CD4-positive, alpha-beta memory T cell (primary cell): ENCODE measurements around the gene CPLX1. TPM values are rescaled to one million over a fixed set of nuclear protein-coding genes. Genes with fewer than 3 reads are reported as not detected.
A peak's percentile ranks its signal among the peaks of the same experiment; 100 is the strongest.
"Not testable (repeated sequence)": the region's sequence is repeated elsewhere in the genome, so short reads cannot be mapped to it uniquely, and the experiment has no call there.

Experiments
- CTCF ChIA-PET: fragments of 350-600 bp; sonication (Branson Sonifier 250); formaldehyde crosslinking; loops from one replicate; lab custom pipeline; 2021; ENCODE audit warnings: inconsistent platforms; ENCODE audit not compliant: partially characterized antibody; lab: Charles Lee
- POLR2A ChIA-PET: fragments of 350-600 bp; sonication (Branson Sonifier 250); formaldehyde crosslinking; loops from one replicate; lab custom pipeline; 2021; ENCODE audit not compliant: partially characterized antibody; lab: Charles Lee
- DNase-seq, 5 donors: peaks; one replicate each; pipeline versions ENCODE4 v3.0.0 to v3.0.0-alpha.2; 2020 to 2022; ENCODE audit warnings: mixed read lengths in 1 of 5
- H3K27ac ChIP-seq: one replicate; pipeline ENCODE4 v1.7.0; 2013; ENCODE audit warnings: low read depth, low read length
- H3K27me3 ChIP-seq: 2 replicates; pipeline ENCODE4 v1.7.0; 2013; ENCODE audit warnings: mild to moderate bottlenecking, low read length, moderate library complexity; ENCODE audit not compliant: insufficient read depth
- H3K36me3 ChIP-seq: 2 replicates; pipeline ENCODE4 v1.7.0; 2013; ENCODE audit warnings: mild to moderate bottlenecking, low read length, moderate library complexity; ENCODE audit not compliant: insufficient read depth
- H3K4me1 ChIP-seq: 2 replicates; pipeline ENCODE4 v1.7.0; 2013; ENCODE audit warnings: mild to moderate bottlenecking, low read length, moderate library complexity; ENCODE audit not compliant: insufficient read depth
- H3K4me3 ChIP-seq, 2 donors: one replicate each; pipeline ENCODE4 v1.7.0; 2013; ENCODE audit warnings: low read length in 2 of 2, mild to moderate bottlenecking in 1 of 2
- H3K9me3 ChIP-seq, 2 donors: one replicate each; pipeline ENCODE4 v1.7.0; 2013; ENCODE audit warnings: low read length in 2 of 2, control low read depth in 1 of 2; ENCODE audit not compliant: control insufficient read depth in 1 of 2
- H3K27ac Mint-ChIP-seq, 7 donors: one replicate each; pipeline ENCODE4 v1.8.0; 2020 to 2021; ENCODE audit warnings: mixed read lengths in 7 of 7, mild to moderate bottlenecking in 6 of 7, inconsistent platforms in 3 of 7, moderate library complexity in 3 of 7
- H3K27me3 Mint-ChIP-seq, 2 donors: one replicate each; pipeline ENCODE4 v1.8.0; 2020 to 2021; ENCODE audit warnings: mixed read lengths in 2 of 2
- H3K36me3 Mint-ChIP-seq, 2 donors: one replicate each; pipeline ENCODE4 v1.8.0; 2020 to 2021; ENCODE audit warnings: mixed read lengths in 2 of 2, inconsistent platforms in 1 of 2, mild to moderate bottlenecking in 1 of 2
- H3K4me1 Mint-ChIP-seq, 4 donors: one replicate each; pipeline ENCODE4 v1.8.0; 2020 to 2021; ENCODE audit warnings: mixed read lengths in 4 of 4, mild to moderate bottlenecking in 1 of 4
- H3K4me3 Mint-ChIP-seq, 8 donors: one replicate each; pipeline ENCODE4 v1.8.0; 2020 to 2021; ENCODE audit warnings: mixed read lengths in 8 of 8, mild to moderate bottlenecking in 7 of 8, moderate library complexity in 6 of 8, inconsistent platforms in 3 of 8
- H3K9me3 Mint-ChIP-seq, 8 donors: one replicate each; pipeline ENCODE4 v1.8.0; 2020 to 2021; ENCODE audit warnings: mixed read lengths in 8 of 8, mild to moderate bottlenecking in 5 of 8, inconsistent platforms in 3 of 8, moderate library complexity in 1 of 8
- intact Hi-C: fragments of 100-400 bp; cut with micrococcal nuclease; formaldehyde crosslinking; loops from one replicate; pipeline ENCODE4 v1.15.1; 2023
- polyA plus RNA-seq, 2 donors: library from polyadenylated mRNA; unstranded; fragments of 300-500 nt; fragmentation: Illumina TruSeq; gene quantifications; one replicate each; pipeline ENCODE4 v1.2.3, GENCODE V29; 2021
- total RNA-seq, 2 experiments: library from RNA; stranded (reverse); gene quantifications; one replicate each; pipeline ENCODE4 v1.2.3, GENCODE V29; 2021

Gene CPLX1
- total and polyA plus RNA-seq, 4 experiments from 2014 or later: 0.26 to 1.5 (median 0.64) TPM; not detected in 1

DNA sequence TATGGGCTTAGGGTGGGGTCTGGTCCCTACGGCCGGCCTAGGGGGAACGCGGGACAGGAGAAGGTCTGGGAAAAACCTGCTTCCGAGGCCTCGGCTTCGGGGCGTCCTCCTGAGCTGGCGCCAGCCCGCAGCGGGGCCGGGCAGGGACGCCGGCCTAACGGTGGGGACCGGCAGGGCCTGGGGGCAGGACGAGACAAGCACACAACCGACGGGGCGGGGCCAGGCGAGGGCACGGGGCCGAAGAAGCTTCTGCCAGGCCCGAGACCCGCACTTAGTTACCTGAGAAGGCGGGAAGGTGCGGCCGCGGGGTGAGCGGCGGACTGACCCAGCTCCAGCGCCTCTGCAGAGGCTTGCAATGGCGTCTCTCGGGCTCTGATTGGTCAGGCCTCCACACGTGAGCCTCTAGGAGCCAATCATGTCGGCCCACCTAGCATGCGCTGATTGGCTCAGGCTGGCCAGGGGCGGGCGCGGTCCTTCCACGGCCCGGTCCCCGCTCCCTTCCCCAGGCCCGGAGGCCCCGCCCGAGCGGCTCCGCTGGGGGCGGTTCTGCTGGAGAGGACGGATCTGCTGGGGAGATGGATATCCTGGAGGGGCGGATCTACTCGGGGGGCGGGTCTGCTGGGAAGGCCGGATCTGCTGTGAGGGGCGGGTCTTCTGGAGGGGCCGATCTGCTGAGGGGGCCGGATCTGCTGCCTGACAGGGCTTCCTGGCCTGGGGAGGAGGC lies 44.3 kb downstream of the CPLX1 start:
- DNase-seq: peak; percentile 99
- H3K9me3 ChIP-seq: no peaks in the 10 kb centered on the region
- H3K4me1 Mint-ChIP-seq: peaks cover 20 to 64% (median 44%) of the 10 kb centered on the region in 4 donors
- H3K4me3 Mint-ChIP-seq: peak overlapping the region; percentile 88 to 93 (median 93)
- peaks cover 66% of the 10 kb centered on the region for H3K4me1 ChIP-seq
- peaks cover 12% of the 10 kb centered on the region for H3K36me3 ChIP-seq
- peak overlapping the region; percentile 91 to 98 (median 95) for H3K27ac Mint-ChIP-seq
- CTCF ChIA-PET: interaction anchor here (1.3 kb wide), 1 partner anchor 39 kb away, joined by 4 read pairs; no protein-coding TSS in a partner anchor
- peaks cover 5% of the 10 kb centered on the region for H3K27me3 ChIP-seq
- H3K36me3 Mint-ChIP-seq: peaks cover 20 to 35% of the 10 kb centered on the region in 2 donors
- peaks cover 0 to 8% (median 0%) of the 10 kb centered on the region in 8 donors for H3K9me3 Mint-ChIP-seq
- POLR2A ChIA-PET: interaction anchor here (0.6 to 2.9 kb wide), 19 partner anchors 9 to 823 kb away, joined by 3 to 27 read pairs (median 4); partner anchors contain the start of genes ATP5ME, GAK, IDUA and MYL5
- H3K4me3 ChIP-seq: peak overlapping the region; percentile 76
- intact Hi-C loops: loop anchor here (1.0 to 5.0 kb wide), 7 partner anchors 41 to 901 kb away; partner anchors contain the start of genes DGKQ, FAM53A, GAK and PCGF3
- peaks cover 2 to 10% of the 10 kb centered on the region in 2 donors for H3K27me3 Mint-ChIP-seq
- peak overlapping the region; percentile 94 for H3K27ac ChIP-seq

DNA sequence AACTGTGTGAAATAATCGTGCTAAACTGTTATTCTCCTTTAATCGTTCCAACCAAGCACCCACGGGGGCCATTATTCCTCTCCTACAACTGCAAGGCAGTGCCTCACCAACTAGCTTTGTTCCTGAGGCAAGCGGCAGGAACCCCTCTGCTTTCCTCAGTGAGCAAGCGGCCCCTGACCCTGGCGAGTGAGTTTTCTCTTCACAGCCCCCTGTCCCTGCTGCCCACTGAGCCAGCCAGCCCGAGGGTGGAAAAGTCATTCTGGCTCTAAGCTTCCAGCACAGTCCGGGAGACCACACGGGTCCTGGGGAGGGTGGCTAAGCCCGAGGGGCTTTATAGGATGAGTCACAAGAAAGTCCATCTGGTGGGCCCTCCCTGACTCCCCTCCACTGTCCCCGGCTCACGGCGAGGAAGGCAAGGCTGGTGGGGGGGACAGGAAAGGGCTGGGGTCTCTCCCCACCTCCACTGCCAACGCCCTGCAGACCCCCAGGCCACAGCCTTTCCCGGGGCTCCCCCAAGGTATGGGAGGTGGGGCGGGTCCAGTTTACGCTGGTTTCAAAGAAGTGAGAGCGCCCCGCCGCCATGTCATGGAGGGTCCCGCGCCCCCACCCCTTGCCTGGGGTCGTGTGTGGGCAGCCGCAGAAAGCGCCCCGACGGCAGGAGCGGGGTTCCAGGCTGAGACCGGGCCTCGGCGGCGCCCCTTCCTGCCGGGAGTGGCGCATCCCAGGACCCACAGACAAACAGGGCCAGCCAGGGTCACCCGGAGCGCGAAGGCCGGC lies 45.0 kb downstream of the CPLX1 start:
- POLR2A ChIA-PET: interaction anchor here (0.8 to 2.9 kb wide), 16 partner anchors 9 to 824 kb away, joined by 3 to 27 read pairs (median 5); partner anchors contain the start of genes ATP5ME, GAK, IDUA and MYL5
- Mint-ChIP-seq H3K27ac (peak overlapping the region; percentile 85 to 98 (median 94)), H3K9me3 (peaks cover 0 to 8% (median 0%) of the 10 kb centered on the region in 8 donors), H3K4me3 (peak overlapping the region; percentile 88 to 93 (median 93)), H3K27me3 (peaks cover 2 to 10% of the 10 kb centered on the region in 2 donors), H3K4me1 (peaks cover 24 to 70% (median 49%) of the 10 kb centered on the region in 4 donors), H3K36me3 (peaks cover 22 to 39% of the 10 kb centered on the region in 2 donors)
- Histone ChIP-seq H3K4me1 (peaks cover 66% of the 10 kb centered on the region), H3K27me3 (peaks cover 5% of the 10 kb centered on the region), H3K27ac (peak overlapping the region; percentile 94), H3K4me3 (peak overlapping the region; percentile 76), H3K9me3 (no peaks in the 10 kb centered on the region), H3K36me3 (peaks cover 12% of the 10 kb centered on the region)
- CTCF ChIA-PET: no interaction called here
- intact Hi-C loops: loop anchor here (1.0 to 5.0 kb wide), 6 partner anchors 41 to 901 kb away; partner anchors contain the start of genes DGKQ, FAM53A, GAK and TMEM175
- DNase-seq: no peak

DNA sequence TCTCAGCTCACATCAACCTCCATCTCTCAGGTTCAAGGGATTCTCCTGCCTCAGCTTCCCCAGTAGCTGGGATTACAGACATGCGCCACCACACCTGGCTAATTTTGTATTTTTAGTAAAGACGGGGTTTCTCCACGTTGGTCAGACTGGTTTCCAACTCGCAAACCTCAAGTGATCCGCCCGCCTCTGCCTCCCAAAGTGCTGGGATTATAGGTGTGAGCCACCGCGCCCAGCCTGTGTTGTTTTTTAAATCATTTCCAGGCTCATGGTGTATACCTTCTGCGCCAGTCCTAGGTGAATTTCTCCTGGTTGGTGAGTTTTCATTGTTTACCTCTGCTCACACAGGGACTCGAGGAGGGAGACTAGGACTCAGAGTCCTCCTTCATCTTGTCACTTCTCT lies 45.7 kb downstream of the CPLX1 start:
- intact Hi-C loops: loop anchor here (5.0 kb wide), 3 partner anchors 42 to 902 kb away; partner anchors contain the start of gene FAM53A
- Mint-ChIP-seq H3K27ac (peak overlapping the region; percentile 73 to 95 (median 86)), H3K4me3 (peak overlapping the region; percentile 83 to 93 (median 92)), H3K4me1 (peaks cover 26 to 71% (median 53%) of the 10 kb centered on the region in 4 donors), H3K36me3 (peaks cover 25 to 44% of the 10 kb centered on the region in 2 donors)
- Histone ChIP-seq H3K27ac (peak overlapping the region; percentile 94), H3K4me1 (peaks cover 66% of the 10 kb centered on the region), H3K4me3 (peak overlapping the region; percentile 76), H3K36me3 (peaks cover 12% of the 10 kb centered on the region)
- H3K27me3 ChIP-seq, H3K9me3 Mint-ChIP-seq, CTCF ChIA-PET, H3K27me3 Mint-ChIP-seq, H3K9me3 ChIP-seq, DNase-seq: not testable (repeated sequence)
- POLR2A ChIA-PET: interaction anchor here (1.3 to 2.9 kb wide), 4 partner anchors 14 to 99 kb away, joined by 3 to 22 read pairs (median 8); no protein-coding TSS in a partner anchor

DNA sequence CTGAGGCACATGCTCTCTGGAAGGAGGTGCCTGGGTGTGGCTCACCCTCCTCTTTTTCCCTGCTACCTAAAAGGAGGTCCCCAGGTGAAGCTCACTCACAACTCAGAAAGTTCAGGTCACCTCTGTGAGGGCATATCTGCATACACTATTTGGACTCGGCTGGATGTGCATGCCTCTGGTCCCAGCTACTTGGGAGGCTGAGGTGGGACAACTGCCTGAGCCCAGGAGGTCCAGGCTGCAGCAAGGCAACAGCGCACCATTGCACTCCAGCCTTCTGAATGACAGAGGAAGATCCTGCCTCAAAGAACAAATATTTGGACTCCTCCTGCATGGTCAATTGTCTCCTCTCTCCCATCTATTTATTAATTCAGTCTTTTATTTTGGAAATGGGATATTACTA lies 46.4 kb downstream of the CPLX1 start:
- Histone ChIP-seq H3K27me3 (no peaks in the 10 kb centered on the region), H3K4me3 (no peak overlapping the region), H3K4me1 (peaks cover 69% of the 10 kb centered on the region), H3K9me3 (no peaks in the 10 kb centered on the region), H3K27ac (no peak overlapping the region), H3K36me3 (peaks cover 12% of the 10 kb centered on the region)
- intact Hi-C loops: no loop called here
- ChIA-PET POLR2A (interaction anchor here (1.1 to 1.5 kb wide), 3 partner anchors 13 to 100 kb away, joined by 3 to 6 read pairs (median 3); no protein-coding TSS in a partner anchor), CTCF (interaction anchor here (0.6 to 1.1 kb wide), 2 partner anchors 15 to 153 kb away, joined by 3 read pairs; partner anchors contain the start of genes GAK and TMEM175)
- Mint-ChIP-seq H3K4me3 (peak overlapping the region; percentile 83 to 93 (median 92)), H3K9me3 (peaks cover 0 to 8% (median 0%) of the 10 kb centered on the region in 8 donors), H3K27me3 (peaks cover 0 to 2% of the 10 kb centered on the region in 2 donors), H3K4me1 (peaks cover 29 to 71% (median 54%) of the 10 kb centered on the region in 4 donors), H3K27ac (peak overlapping the region in 4 of 7 donors; percentile 31 to 95 (median 78)), H3K36me3 (peaks cover 29 to 49% of the 10 kb centered on the region in 2 donors)
- no peak for DNase-seq

DNA sequence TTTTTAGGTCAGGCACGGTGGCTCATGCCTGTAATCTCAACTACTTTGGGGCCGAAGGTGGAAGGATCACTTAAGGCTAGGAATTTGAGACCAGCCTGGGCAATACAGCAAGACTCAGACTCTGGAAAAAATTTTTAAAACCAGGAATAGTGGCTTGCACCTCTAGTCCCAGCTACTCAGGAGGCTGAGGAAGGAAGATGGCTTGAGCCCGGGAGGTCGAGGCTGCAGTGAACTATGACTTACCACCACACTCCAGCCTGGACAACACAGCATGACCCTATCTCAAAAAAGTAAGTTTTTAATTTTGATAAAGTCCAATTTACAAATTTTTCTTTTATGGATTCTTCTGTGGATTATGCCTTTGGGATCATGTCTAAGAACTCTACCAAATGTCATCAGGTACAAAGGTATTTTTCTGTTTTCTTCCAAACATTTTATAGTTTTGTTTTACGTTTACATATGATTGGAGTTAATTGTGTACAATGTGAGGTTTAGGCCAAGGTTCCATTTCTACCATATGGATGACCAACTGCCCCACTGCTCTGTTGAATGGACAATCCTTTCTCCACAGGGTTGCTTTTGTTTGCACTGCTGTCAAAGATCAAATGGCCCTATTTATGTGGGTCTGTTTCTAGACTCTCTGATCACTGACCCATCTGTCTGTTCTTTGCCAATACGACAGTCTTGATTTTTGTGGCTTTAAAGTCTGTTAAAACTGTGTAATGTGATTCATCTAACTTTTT lies 48.2 kb downstream of the CPLX1 start:
- H3K36me3 Mint-ChIP-seq: peaks cover 36 to 55% of the 10 kb centered on the region in 2 donors
- ChIA-PET POLR2A (no interaction called here), CTCF (no interaction called here)
- no peak for DNase-seq
- peak overlapping the region in 5 of 8 donors; percentile 0 to 65 (median 25) for H3K4me3 Mint-ChIP-seq
- H3K4me1 ChIP-seq: peaks cover 78% of the 10 kb centered on the region
- H3K4me3 ChIP-seq: no peak overlapping the region
- peaks cover 35 to 84% (median 64%) of the 10 kb centered on the region in 4 donors for H3K4me1 Mint-ChIP-seq
- H3K27ac ChIP-seq: no peak overlapping the region
- H3K36me3 ChIP-seq: peaks cover 12% of the 10 kb centered on the region
- intact Hi-C loops: no loop called here
- no peaks in the 10 kb centered on the region for H3K9me3 ChIP-seq
- no peaks in the 10 kb centered on the region for H3K27me3 ChIP-seq
- H3K9me3 Mint-ChIP-seq: peaks cover 0 to 8% (median 0%) of the 10 kb centered on the region in 8 donors
- no peaks in the 10 kb centered on the region for H3K27me3 Mint-ChIP-seq
- peak overlapping the region in 3 of 7 donors; percentile 25 to 86 (median 29) for H3K27ac Mint-ChIP-seq

DNA sequence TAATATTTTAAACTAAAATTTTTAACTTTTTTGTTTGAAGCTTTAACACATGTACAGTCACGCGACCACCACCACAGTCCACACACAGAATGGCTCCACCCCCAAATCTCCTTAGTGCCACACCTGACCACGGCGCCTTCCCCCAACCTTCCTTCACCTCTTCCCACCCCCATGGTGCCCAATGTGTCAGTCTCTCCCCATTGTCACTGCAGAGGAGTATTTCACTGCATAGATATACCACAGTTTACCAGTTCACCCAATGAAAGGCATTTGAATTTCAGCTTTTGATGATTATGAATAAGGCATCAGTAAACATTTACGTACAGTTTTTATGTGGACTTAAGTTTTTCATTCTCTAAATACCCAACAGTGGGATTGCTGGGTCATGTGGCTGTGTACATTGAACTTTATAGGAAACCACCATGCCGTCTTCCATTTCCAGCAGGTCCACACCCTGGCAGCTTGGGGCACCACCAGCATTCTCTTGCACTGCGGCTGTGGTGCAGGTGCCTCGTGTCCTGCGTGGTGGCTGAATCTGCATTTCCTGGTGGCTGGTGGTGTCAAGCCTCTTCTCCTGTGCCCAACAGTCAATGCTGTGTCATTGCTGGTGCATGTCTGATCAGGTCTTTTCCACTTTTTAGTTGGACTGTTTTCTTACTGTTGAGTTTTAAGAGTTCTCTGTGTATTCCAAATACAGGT lies 49.0 kb downstream of the CPLX1 start:
- CTCF ChIA-PET: interaction anchor here (0.7 kb wide), 1 partner anchor 9 kb away, joined by 3 read pairs; no protein-coding TSS in a partner anchor
- intact Hi-C loops: no loop called here

More for the DNA sequence above, 49.0 kb downstream of the CPLX1 start:
- peaks cover 12% of the 10 kb centered on the region for H3K36me3 ChIP-seq
- Mint-ChIP-seq H3K36me3 (peaks cover 39 to 56% of the 10 kb centered on the region in 2 donors), H3K27me3 (no peaks in the 10 kb centered on the region), H3K4me3 (peak overlapping the region in 5 of 8 donors; percentile 22 to 65 (median 26)), H3K4me1 (peaks cover 34 to 82% (median 60%) of the 10 kb centered on the region in 4 donors), H3K27ac (peak overlapping the region in 6 of 7 donors; percentile 29 to 86 (median 70)), H3K9me3 (peaks cover 0 to 4% (median 0%) of the 10 kb centered on the region in 8 donors)
- no peak overlapping the region for H3K4me3 ChIP-seq
- H3K27ac ChIP-seq: no peak overlapping the region
- peaks cover 74% of the 10 kb centered on the region for H3K4me1 ChIP-seq
- no peak for DNase-seq
- H3K9me3 ChIP-seq: no peaks in the 10 kb centered on the region
- POLR2A ChIA-PET: interaction anchor here (0.7 kb wide), 1 partner anchor 47 kb away, joined by 3 read pairs; no protein-coding TSS in a partner anchor
- H3K27me3 ChIP-seq: no peaks in the 10 kb centered on the region
